Endodermal cell (in vitro differentiated cells): Measurements from ENCODE around the gene ESF1. TPM values are rescaled to one million over a fixed set of nuclear protein-coding genes. Genes with fewer than 3 reads are reported as not detected.

Experiments
- DNase-seq: peaks from one replicate; pipeline ENCODE4 v3.0.0-alpha.2; 2017
- H3K27ac ChIP-seq: 2 replicates; pipeline ENCODE4 v1.5.1; 2013; ENCODE audit warnings: mild to moderate bottlenecking, low read depth, low read length, moderate library complexity
- H3K27me3 ChIP-seq: 2 replicates; pipeline ENCODE4 v1.6.1; 2013; ENCODE audit warnings: mild to moderate bottlenecking, low read length, moderate library complexity; ENCODE audit not compliant: insufficient read depth, control insufficient read depth, poor library complexity, severe bottlenecking
- H3K36me3 ChIP-seq: 2 replicates; pipeline ENCODE4 v1.7.0; 2013; ENCODE audit warnings: mild to moderate bottlenecking, low read length, moderate library complexity; ENCODE audit not compliant: control insufficient read depth, insufficient read depth
- H3K4me1 ChIP-seq: one replicate; pipeline ENCODE4 v1.7.0; 2013; ENCODE audit warnings: low read length; ENCODE audit not compliant: control insufficient read depth, insufficient read depth
- H3K4me3 ChIP-seq: 2 replicates; pipeline ENCODE4 v1.5.1; 2013; ENCODE audit warnings: mild to moderate bottlenecking, low read length, moderate library complexity
- H3K9ac ChIP-seq: 2 replicates; pipeline ENCODE4 v1.6.1; 2013; ENCODE audit warnings: mild to moderate bottlenecking, low read length, moderate library complexity; ENCODE audit not compliant: poor library complexity, severe bottlenecking; ENCODE audit errors: extremely low read depth
- H3K9me3 ChIP-seq: 2 replicates; pipeline ENCODE4 v1.6.1; 2013; ENCODE audit warnings: mild to moderate bottlenecking, low read length, moderate library complexity; ENCODE audit not compliant: control insufficient read depth
- H3K27ac Mint-ChIP-seq: 2 replicates; pipeline ENCODE4 v1.8.0; 2020; ENCODE audit warnings: mixed read lengths
- H3K27me3 Mint-ChIP-seq: 2 replicates; pipeline ENCODE4 v1.8.0; 2021; ENCODE audit warnings: mild to moderate bottlenecking, mixed read lengths; ENCODE audit not compliant: insufficient read depth
- H3K36me3 Mint-ChIP-seq: 2 replicates; pipeline ENCODE4 v1.8.0; 2020; ENCODE audit warnings: low read depth, mixed read lengths
- H3K4me1 Mint-ChIP-seq: 2 replicates; pipeline ENCODE4 v1.8.0; 2020; ENCODE audit warnings: mixed read lengths
- H3K4me3 Mint-ChIP-seq: 2 replicates; pipeline ENCODE4 v1.8.0; 2020; ENCODE audit warnings: mild to moderate bottlenecking, moderate library complexity, mixed read lengths
- H3K9me3 Mint-ChIP-seq: 2 replicates; pipeline ENCODE4 v1.8.0; 2020; ENCODE audit warnings: mild to moderate bottlenecking, mixed read lengths
- WGBS, 2 experiments: methylation state at CpG; one replicate each; pipeline versions ENCODE4 v1.1.5 to v1.1.7; 2013; ENCODE audit warnings: missing lambda C conversion rate in 2 of 2, mixed read lengths in 1 of 2; ENCODE audit not compliant: insufficient coverage in 1 of 2, insufficient read length in 1 of 2; 5-methylcytosine and 5-hydroxymethylcytosine counted together
- total RNA-seq, 2 donors: library from RNA; stranded (reverse); fragmentation: NEBNext Ultra II Directional in 1 of 2; extraction: Animal tissue kit (Norgen Biotek cat#: 25700) in 1 of 2; gene quantifications; 2 replicates in 1 of 2; 3 replicates in 1 of 2; pipeline ENCODE4 v1.2.1, GENCODE V29; 2021
- TF ChIP-seq, protein P1 (sequence below): fragments of 200-600 bp; sonication (generic); conservative IDR thresholded peaks from 2 replicates; pipeline ENCODE4 v1.5.0; 2021; ENCODE audit warnings: antibody characterized with exemption, mild to moderate bottlenecking

The ESF1 gene
- total RNA-seq, 2 donors from 2014 or later, result 23.9 to 32.1 TPM

DNA sequence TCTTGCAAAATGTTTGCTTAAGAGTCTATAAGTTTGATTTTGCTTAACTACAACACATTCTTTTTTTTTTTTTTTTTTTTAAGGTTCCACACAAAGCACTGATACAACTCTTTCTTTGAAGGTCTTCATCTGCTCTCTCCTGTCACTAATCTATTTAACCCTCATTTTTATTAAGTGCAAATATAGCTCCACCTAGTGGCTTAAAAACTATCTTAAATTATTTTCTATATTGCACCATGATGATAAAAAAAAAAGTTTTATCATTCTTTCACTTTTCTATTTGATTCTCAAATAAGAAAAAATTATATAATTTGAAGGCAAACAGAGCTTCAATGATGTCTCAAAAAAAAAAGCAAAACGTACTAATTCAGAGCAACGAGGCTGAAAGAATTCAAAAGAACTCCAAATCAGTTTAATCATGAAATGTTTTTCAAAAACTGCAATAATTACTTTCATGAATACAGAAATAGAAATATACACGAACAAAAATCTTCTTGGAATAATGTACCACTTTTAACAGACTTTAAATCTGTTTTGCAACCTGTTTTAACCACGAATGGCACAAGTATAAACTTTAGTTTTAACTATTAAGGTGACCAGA, 12.8 kb downstream of the ESF1 start:
- DNase-seq, result no peak
- H3K27me3 Mint-ChIP-seq, result no peaks in the 10 kb centered on the region
- Histone ChIP-seq H3K27ac (no peak overlapping the region), H3K36me3 (peaks cover 91% of the 10 kb centered on the region), H3K27me3 (no peaks in the 10 kb centered on the region), H3K9me3 (peaks cover 12% of the 10 kb centered on the region), H3K4me3 (no peak overlapping the region), H3K4me1 (no peaks in the 10 kb centered on the region), H3K9ac (no peak overlapping the region)
- no peak overlapping the region for H3K4me3 Mint-ChIP-seq
- peaks cover 78% of the 10 kb centered on the region for H3K36me3 Mint-ChIP-seq
- WGBS, 2 experiments, result 79 to 82% methylated on average over 3 to 4 of the region's 4 CpGs
- H3K9me3 Mint-ChIP-seq, result peaks cover 12% of the 10 kb centered on the region
- TF ChIP-seq, protein P1, sequence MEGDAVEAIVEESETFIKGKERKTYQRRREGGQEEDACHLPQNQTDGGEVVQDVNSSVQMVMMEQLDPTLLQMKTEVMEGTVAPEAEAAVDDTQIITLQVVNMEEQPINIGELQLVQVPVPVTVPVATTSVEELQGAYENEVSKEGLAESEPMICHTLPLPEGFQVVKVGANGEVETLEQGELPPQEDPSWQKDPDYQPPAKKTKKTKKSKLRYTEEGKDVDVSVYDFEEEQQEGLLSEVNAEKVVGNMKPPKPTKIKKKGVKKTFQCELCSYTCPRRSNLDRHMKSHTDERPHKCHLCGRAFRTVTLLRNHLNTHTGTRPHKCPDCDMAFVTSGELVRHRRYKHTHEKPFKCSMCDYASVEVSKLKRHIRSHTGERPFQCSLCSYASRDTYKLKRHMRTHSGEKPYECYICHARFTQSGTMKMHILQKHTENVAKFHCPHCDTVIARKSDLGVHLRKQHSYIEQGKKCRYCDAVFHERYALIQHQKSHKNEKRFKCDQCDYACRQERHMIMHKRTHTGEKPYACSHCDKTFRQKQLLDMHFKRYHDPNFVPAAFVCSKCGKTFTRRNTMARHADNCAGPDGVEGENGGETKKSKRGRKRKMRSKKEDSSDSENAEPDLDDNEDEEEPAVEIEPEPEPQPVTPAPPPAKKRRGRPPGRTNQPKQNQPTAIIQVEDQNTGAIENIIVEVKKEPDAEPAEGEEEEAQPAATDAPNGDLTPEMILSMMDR, result peak; percentile 72
- H3K27ac Mint-ChIP-seq, result no peak overlapping the region
- no peaks in the 10 kb centered on the region for H3K4me1 Mint-ChIP-seq

- no peak overlapping the region for H3K4me3 Mint-ChIP-seq
- H3K9me3 Mint-ChIP-seq, result peaks cover 29% of the 10 kb centered on the region
- peaks cover 30% of the 10 kb centered on the region for H3K9me3 ChIP-seq
- whole genome bisulfite sequencing, 2 experiments, result 93 to 100% methylated on average over 5 of the region's 5 CpGs
- H3K4me1 ChIP-seq, result no peaks in the 10 kb centered on the region
- H3K36me3 Mint-ChIP-seq, result peaks cover 84% of the 10 kb centered on the region
- H3K27me3 Mint-ChIP-seq, result no peaks in the 10 kb centered on the region
- TF ChIP-seq, protein P1, result no peak
- H3K36me3 ChIP-seq, result peaks cover 91% of the 10 kb centered on the region
- H3K4me3 ChIP-seq, result no peak overlapping the region
- H3K27ac Mint-ChIP-seq, result no peak overlapping the region
- no peaks in the 10 kb centered on the region for H3K27me3 ChIP-seq
- H3K27ac ChIP-seq, result no peak overlapping the region
- no peak overlapping the region for H3K9ac ChIP-seq
- no peak for DNase-seq
- H3K4me1 Mint-ChIP-seq, result no peaks in the 10 kb centered on the region
Measured at GRCh38 chr20:13770141-13770540, 14.6 kb downstream of the ESF1 start.

DNA sequence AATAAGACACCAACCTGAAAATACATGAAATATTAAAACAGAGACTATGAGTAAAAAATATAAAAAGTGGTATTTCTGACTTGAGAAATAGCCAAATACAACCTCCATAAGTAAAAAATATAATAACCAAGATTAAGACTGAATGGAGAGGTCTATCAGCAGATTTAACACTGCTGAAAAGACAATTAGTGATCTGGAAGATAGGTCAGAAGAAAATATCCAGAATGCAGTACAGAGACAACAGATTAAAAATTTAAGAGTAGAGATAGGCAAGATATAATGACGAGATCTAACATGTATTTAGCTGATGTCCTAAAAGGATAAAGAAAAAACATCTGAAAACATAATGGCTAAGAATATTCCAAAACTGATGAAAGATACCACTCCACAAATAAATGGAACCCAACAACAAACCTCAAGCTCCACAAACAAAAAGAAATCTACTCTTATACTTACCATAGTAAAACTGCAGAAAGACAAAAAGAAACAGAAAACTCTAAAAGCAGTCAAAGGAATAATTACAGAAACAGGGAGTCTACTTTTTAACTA, 18.8 kb downstream of the ESF1 start:
- Mint-ChIP-seq H3K27me3 (no peaks in the 10 kb centered on the region), H3K36me3 (peaks cover 88% of the 10 kb centered on the region), H3K4me3 (no peak overlapping the region), H3K4me1 (no peaks in the 10 kb centered on the region), H3K9me3 (peaks cover 32% of the 10 kb centered on the region), H3K27ac (no peak overlapping the region)
- no peak overlapping the region for H3K9ac ChIP-seq
- H3K27me3 ChIP-seq, result no peaks in the 10 kb centered on the region
- peaks cover 47% of the 10 kb centered on the region for H3K9me3 ChIP-seq
- TF ChIP-seq, protein P1, result no peak
- DNase-seq, result no peak
- peak overlapping the region; percentile 21 for H3K4me3 ChIP-seq
- no peaks in the 10 kb centered on the region for H3K4me1 ChIP-seq
- 83% methylated on average over 1 of the region's 1 CpG; no CpG with 5 or more reads in 1 of the 2 experiments for WGBS, 2 experiments
- H3K27ac ChIP-seq, result no peak overlapping the region
- peaks cover 92% of the 10 kb centered on the region for H3K36me3 ChIP-seq
